Vagina (tissue), 2 donors: ENCODE results near the gene TGFB2. TPM values are rescaled to one million over a fixed set of nuclear protein-coding genes. Genes with fewer than 3 reads are reported as not detected.

Source experiments
- DNase-seq, 2 donors: peaks; one replicate each; pipeline ENCODE4 v3.0.0-alpha.2; 2017; ENCODE audit errors: extremely low spot score in 2 of 2
- H3K27ac ChIP-seq: fragments of 200-600 bp; sonication (generic); one replicate; pipeline ENCODE4 v1.5.1; 2019
- H3K27me3 ChIP-seq: fragments of 200-600 bp; sonication (generic); one replicate; pipeline ENCODE4 v1.5.1; 2019
- H3K36me3 ChIP-seq, 2 donors: fragments of 200-600 bp; sonication (generic); one replicate each; pipeline ENCODE4 v1.5.1; 2017 to 2019
- H3K4me1 ChIP-seq: fragments of 200-600 bp; sonication (generic); one replicate; pipeline ENCODE4 v1.5.1; 2019
- H3K4me3 ChIP-seq, 2 donors: fragments of 200-600 bp; sonication (generic); 1 replicate in 1 of 2; 2 replicates in 1 of 2; pipeline ENCODE4 v1.5.1; 2016 to 2019
- H3K9me3 ChIP-seq: fragments of 200-600 bp; sonication (generic); one replicate; pipeline ENCODE4 v1.5.1; 2019
- POLR2A ChIP-seq, 2 donors: fragments of 450-650 bp; IDR thresholded peaks; one replicate each; pipeline ENCODE4 v1.6.1; 2017; ENCODE audit warnings: antibody characterized with exemption in 2 of 2, mild to moderate bottlenecking in 2 of 2, moderate library complexity in 2 of 2
- POLR2AphosphoS5 ChIP-seq, 2 donors: sonication (generic); formaldehyde crosslinking; IDR thresholded peaks; one replicate each; pipeline ENCODE4 v1.9.0; 2017; ENCODE audit warnings: antibody characterized with exemption in 2 of 2, mild to moderate bottlenecking in 2 of 2, low read depth in 1 of 2; ENCODE audit not compliant: insufficient read depth in 1 of 2
- intact Hi-C: fragments of 100-400 bp; cut with DNase I; formaldehyde crosslinking; loops from one replicate; pipeline ENCODE4 v1.15.1; 2023
- total RNA-seq: library from RNA; depleted of rRNA; stranded (reverse); fragments of >200 nt; gene quantifications from one replicate; pipeline ENCODE4 v1.2.3, GENCODE V29; 2016
- TF ChIP-seq, protein P1 (sequence below), 3 experiments: fragments of 450-650 bp in 2 of 3; fragments of 200-600 bp in 1 of 3; sonication (generic) in 1 of 3; IDR thresholded peaks; one replicate each; pipeline ENCODE4 v1.5.1; 2017 to 2019; ENCODE audit warnings: antibody characterized with exemption in 3 of 3, mild to moderate bottlenecking in 2 of 3, moderate library complexity in 2 of 3

TGFB2 gene
- total RNA-seq, 1 donor from 2014 or later = 16.9 TPM

- no peak overlapping the region for H3K4me3 ChIP-seq
- no peaks in the 10 kb centered on the region for H3K36me3 ChIP-seq
- H3K9me3 ChIP-seq = no peaks in the 10 kb centered on the region
- no peak for DNase-seq
- TF ChIP-seq POLR2A (IDR thresholded peaks at IDR 0.05) (no peak), POLR2AphosphoS5 (IDR thresholded peaks at IDR 0.05; ENCODE audit: insufficient read depth in 1 of 2, low read depth in 1 of 2) (no peak)
- TF ChIP-seq, protein P1, sequence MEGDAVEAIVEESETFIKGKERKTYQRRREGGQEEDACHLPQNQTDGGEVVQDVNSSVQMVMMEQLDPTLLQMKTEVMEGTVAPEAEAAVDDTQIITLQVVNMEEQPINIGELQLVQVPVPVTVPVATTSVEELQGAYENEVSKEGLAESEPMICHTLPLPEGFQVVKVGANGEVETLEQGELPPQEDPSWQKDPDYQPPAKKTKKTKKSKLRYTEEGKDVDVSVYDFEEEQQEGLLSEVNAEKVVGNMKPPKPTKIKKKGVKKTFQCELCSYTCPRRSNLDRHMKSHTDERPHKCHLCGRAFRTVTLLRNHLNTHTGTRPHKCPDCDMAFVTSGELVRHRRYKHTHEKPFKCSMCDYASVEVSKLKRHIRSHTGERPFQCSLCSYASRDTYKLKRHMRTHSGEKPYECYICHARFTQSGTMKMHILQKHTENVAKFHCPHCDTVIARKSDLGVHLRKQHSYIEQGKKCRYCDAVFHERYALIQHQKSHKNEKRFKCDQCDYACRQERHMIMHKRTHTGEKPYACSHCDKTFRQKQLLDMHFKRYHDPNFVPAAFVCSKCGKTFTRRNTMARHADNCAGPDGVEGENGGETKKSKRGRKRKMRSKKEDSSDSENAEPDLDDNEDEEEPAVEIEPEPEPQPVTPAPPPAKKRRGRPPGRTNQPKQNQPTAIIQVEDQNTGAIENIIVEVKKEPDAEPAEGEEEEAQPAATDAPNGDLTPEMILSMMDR (IDR thresholded peaks at IDR 0.05) = no peak
- intact Hi-C loops = no loop called here
- no peaks in the 10 kb centered on the region for H3K4me1 ChIP-seq
- H3K27me3 ChIP-seq = no peaks in the 10 kb centered on the region
- no peak overlapping the region for H3K27ac ChIP-seq
These were observed 68.0 kb downstream of the TGFB2 start for GRCh38 chr1:218413179-218413578.

GRCh38 chr1:218414060-218414728 is 69.1 kb downstream of the TGFB2 start:
- no peaks in the 10 kb centered on the region for H3K36me3 ChIP-seq
- TF ChIP-seq POLR2AphosphoS5 (IDR thresholded peaks at IDR 0.05; ENCODE audit: insufficient read depth in 1 of 2, low read depth in 1 of 2) (no peak), POLR2A (IDR thresholded peaks at IDR 0.05) (no peak)
- TF ChIP-seq, protein P1 (IDR thresholded peaks at IDR 0.05) = no peak
- intact Hi-C loops = no loop called here

GRCh38 chr1:218415726-218416125 is 70.6 kb downstream of the TGFB2 start:
- Histone ChIP-seq H3K4me1 (no peaks in the 10 kb centered on the region), H3K36me3 (no peaks in the 10 kb centered on the region), H3K9me3 (no peaks in the 10 kb centered on the region), H3K27me3 (no peaks in the 10 kb centered on the region), H3K27ac (no peak overlapping the region), H3K4me3 (no peak overlapping the region)
- no peak for DNase-seq
- intact Hi-C loops = no loop called here
- TF ChIP-seq POLR2AphosphoS5 (IDR thresholded peaks at IDR 0.05; ENCODE audit: insufficient read depth in 1 of 2, low read depth in 1 of 2) (no peak), POLR2A (IDR thresholded peaks at IDR 0.05) (no peak)
- TF ChIP-seq, protein P1 (IDR thresholded peaks at IDR 0.05) = no peak

More at GRCh38 chr1:218414060-218414728, 69.1 kb downstream of the TGFB2 start:
- DNase-seq = no peak
- Histone ChIP-seq H3K4me1 (no peaks in the 10 kb centered on the region), H3K9me3 (no peaks in the 10 kb centered on the region), H3K27ac (no peak overlapping the region), H3K27me3 (no peaks in the 10 kb centered on the region), H3K4me3 (no peak overlapping the region)

DNA sequence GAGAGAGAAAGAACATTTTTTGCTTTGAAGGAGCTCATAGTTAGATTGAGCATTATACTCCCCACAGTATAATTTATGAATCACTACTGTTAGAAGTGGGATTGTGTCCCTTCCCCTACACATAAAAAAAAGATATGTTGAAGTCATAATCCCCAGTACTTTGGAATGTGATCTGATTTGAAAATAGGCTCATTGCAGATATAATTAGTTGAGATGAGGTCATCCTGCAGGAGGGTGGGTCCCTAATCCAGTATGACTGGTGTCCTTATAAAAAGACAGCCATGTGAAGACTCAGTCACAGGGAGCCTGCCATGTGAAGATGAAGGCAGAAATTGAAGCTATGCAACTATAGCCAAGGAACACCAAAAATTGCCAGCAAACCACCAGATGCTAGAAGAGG is 76.4 kb downstream of the TGFB2 start:
- no peak for DNase-seq
- no peak overlapping the region for H3K27ac ChIP-seq

GRCh38 chr1:218424502-218424901 is 79.4 kb downstream of the TGFB2 start:
- intact Hi-C loops = no loop called here
- DNase-seq = no peak
- H3K27me3 ChIP-seq = no peaks in the 10 kb centered on the region

More for the DNA sequence above, 76.4 kb downstream of the TGFB2 start:
- H3K4me1 ChIP-seq = no peaks in the 10 kb centered on the region
- no peaks in the 10 kb centered on the region for H3K9me3 ChIP-seq
- TF ChIP-seq POLR2AphosphoS5 (IDR thresholded peaks at IDR 0.05; ENCODE audit: insufficient read depth in 1 of 2, low read depth in 1 of 2) (no peak), POLR2A (IDR thresholded peaks at IDR 0.05) (no peak)
- TF ChIP-seq, protein P1 (IDR thresholded peaks at IDR 0.05) = no peak
- H3K27me3 ChIP-seq = no peaks in the 10 kb centered on the region
- H3K4me3 ChIP-seq = no peak overlapping the region
- intact Hi-C loops = no loop called here
- H3K36me3 ChIP-seq = no peaks in the 10 kb centered on the region

More at GRCh38 chr1:218424502-218424901, 79.4 kb downstream of the TGFB2 start:
- no peaks in the 10 kb centered on the region for H3K4me1 ChIP-seq
- TF ChIP-seq POLR2AphosphoS5 (IDR thresholded peaks at IDR 0.05; ENCODE audit: insufficient read depth in 1 of 2, low read depth in 1 of 2) (no peak), POLR2A (IDR thresholded peaks at IDR 0.05) (no peak)
- TF ChIP-seq, protein P1 (IDR thresholded peaks at IDR 0.05) = no peak
- no peaks in the 10 kb centered on the region for H3K9me3 ChIP-seq
- H3K36me3 ChIP-seq = no peaks in the 10 kb centered on the region
- H3K4me3 ChIP-seq = no peak overlapping the region
- no peak overlapping the region for H3K27ac ChIP-seq
